ENCODE results near the gene DNAJB6. TPM values are rescaled to one million over a fixed set of nuclear protein-coding genes. Genes with fewer than 3 reads are reported as not detected.

DNAJB6 gene
- total and polyA plus RNA-seq, 7 donors = 71.5 to 145 (median 120) TPM

GRCh38 chr7:157418204-157419034 is 81.6 kb downstream of the DNAJB6 start:
- H3K36me3 ChIP-seq = peaks cover 3 to 68% (median 30%) of the 10 kb centered on the region in 4 donors
- intact Hi-C loops (cut with DNase I) = no loop called here
- H3K27me3 ChIP-seq = no peaks in the 10 kb centered on the region
- WGBS, 2 donors = 94% methylated on average over 41 of the region's 41 CpGs
- no peak overlapping the region for H3K27ac ChIP-seq
- no peak for DNase-seq
- H3K4me1 ChIP-seq = no peaks in the 10 kb centered on the region
- no peak overlapping the region for H3K4me3 ChIP-seq
- H3K9me3 ChIP-seq = no peaks in the 10 kb centered on the region
- TF ChIP-seq CTCF (IDR thresholded peaks at IDR 0.05) (no peak), POLR2A (IDR thresholded peaks at IDR 0.05) (no peak), EP300 (IDR thresholded peaks at IDR 0.05) (no peak), POLR2AphosphoS5 (IDR thresholded peaks at IDR 0.05) (no peak)

GRCh38 chr7:157419035-157419293 is 82.2 kb downstream of the DNAJB6 start:
- Histone ChIP-seq H3K4me3 (no peak overlapping the region), H3K4me1 (no peaks in the 10 kb centered on the region), H3K36me3 (peaks cover 3 to 67% (median 28%) of the 10 kb centered on the region in 4 donors), H3K27ac (no peak overlapping the region), H3K9me3 (no peaks in the 10 kb centered on the region), H3K27me3 (no peaks in the 10 kb centered on the region)
- no peak for DNase-seq
- WGBS, 2 donors = 88 to 95% methylated on average over 8 of the region's 8 CpGs
- no peak for TF ChIP-seq POLR2A (IDR thresholded peaks at IDR 0.05)
- TF ChIP-seq POLR2AphosphoS5 (IDR thresholded peaks at IDR 0.05) = no peak
- no peak for TF ChIP-seq EP300 (IDR thresholded peaks at IDR 0.05)
- no peak for TF ChIP-seq CTCF (IDR thresholded peaks at IDR 0.05)
- intact Hi-C loops (cut with DNase I) = no loop called here

GRCh38 chr7:157422279-157422678 is 85.5 kb downstream of the DNAJB6 start:
- intact Hi-C loops (cut with DNase I) = no loop called here
- H3K27me3 ChIP-seq = no peaks in the 10 kb centered on the region
- no peak for DNase-seq
- 91% methylated on average over 23 of the region's 23 CpGs for WGBS, 2 donors
- H3K36me3 ChIP-seq = peaks cover 3 to 35% (median 10%) of the 10 kb centered on the region in 4 donors
- H3K4me3 ChIP-seq = no peak overlapping the region
- no peak overlapping the region for H3K27ac ChIP-seq
- H3K4me1 ChIP-seq = no peaks in the 10 kb centered on the region
- no peaks in the 10 kb centered on the region for H3K9me3 ChIP-seq
- TF ChIP-seq POLR2AphosphoS5 (IDR thresholded peaks at IDR 0.05) (no peak), POLR2A (IDR thresholded peaks at IDR 0.05) (no peak), EP300 (IDR thresholded peaks at IDR 0.05) (no peak), CTCF (IDR thresholded peaks at IDR 0.05) (no peak)

- no peaks in the 10 kb centered on the region for H3K4me1 ChIP-seq
- TF ChIP-seq EP300 (IDR thresholded peaks at IDR 0.05) (no peak), POLR2AphosphoS5 (IDR thresholded peaks at IDR 0.05) (no peak), POLR2A (IDR thresholded peaks at IDR 0.05) (no peak), CTCF (IDR thresholded peaks at IDR 0.05) (no peak)
- H3K27ac ChIP-seq = no peak overlapping the region
- H3K36me3 ChIP-seq = peaks cover 0 to 26% (median 6%) of the 10 kb centered on the region in 4 donors
- DNase-seq = no peak
- WGBS, 2 donors = 68 to 70% methylated on average over 12 of the region's 12 CpGs
- no peaks in the 10 kb centered on the region for H3K27me3 ChIP-seq
- no peak overlapping the region for H3K4me3 ChIP-seq
- intact Hi-C loops (cut with DNase I) = no loop called here
- no peaks in the 10 kb centered on the region for H3K9me3 ChIP-seq
Measured at GRCh38 chr7:157423348-157423747, 86.5 kb downstream of the DNAJB6 start.
